HepG2 (cell line): ENCODE data around the gene SBNO1. TPM values are rescaled to one million over a fixed set of nuclear protein-coding genes. Genes with fewer than 3 reads are reported as not detected.

Experiments used
- ATAC-seq: fragments of 200-7000 bp; cut with Tn5 transposase; 3 replicates; pipeline ENCODE4 v1.9.1; 2020; ENCODE audit warnings: mild to moderate bottlenecking, moderate library complexity
- BruUV-seq: library from RNA; stranded (reverse); fragments of 400-500 nt; replicated peaks from 2 replicates; lab custom pipeline; 2021; lab: Mats Ljungman, UMichigan
- CTCF ChIA-PET: fragments of 300-600 bp; formaldehyde crosslinking; extraction: SDS; loops from one replicate; lab custom pipeline; 2021; ENCODE audit warnings: low total read pairs, inconsistent platforms, low intra/inter-chr PET ratio; lab: Yijun Ruan, JAX
- POLR2A ChIA-PET: fragments of 350-600 bp; sonication (Branson Sonifier 250); formaldehyde crosslinking; loops from one replicate; lab custom pipeline; 2020; ENCODE audit warnings: antibody characterized with exemption, inconsistent platforms; lab: Yijun Ruan, JAX
- DNase-seq: peaks from one replicate; pipeline ENCODE4 v3.0.0-alpha.2; 2015; ENCODE audit warnings: low spot score
- FAIRE-seq: peaks from 3 replicates; lab custom pipeline; 2011; peaks lifted over from hg19 to GRCh38; lab: Jason Lieb, UNC
- H2AFZ ChIP-seq: one replicate; pipeline ENCODE4 v1.6.1; 2011; ENCODE audit warnings: low read length, inconsistent platforms
- H3K27ac ChIP-seq: fragments of 300-600 bp; 3 replicates; pipeline ENCODE4 v1.8.0; 2011; ENCODE audit warnings: mixed run types, mild to moderate bottlenecking, mixed read lengths, low read length, inconsistent platforms; ENCODE audit not compliant: insufficient read depth; ENCODE audit errors: extremely low read length
- H3K27me3 ChIP-seq, 2 experiments: fragments of 200-600 bp in 1 of 2; 2 replicates in 1 of 2; 3 replicates in 1 of 2; pipeline versions ENCODE4 v1.6.0 to v1.8.0; 2011; ENCODE audit warnings: low read length in 2 of 2, mild to moderate bottlenecking in 2 of 2, moderate library complexity in 2 of 2, inconsistent platforms in 1 of 2; ENCODE audit not compliant: insufficient read depth in 2 of 2, control insufficient read depth in 1 of 2
- H3K36me3 ChIP-seq, 2 experiments: fragments of 200-600 bp in 1 of 2; replicated peaks in 1 of 2; 2 replicates in 1 of 2; 3 replicates in 1 of 2; pipeline versions ENCODE4 v1.5.1 to v1.8.0; 2011; ENCODE audit warnings: low read length in 2 of 2, inconsistent platforms in 1 of 2; ENCODE audit not compliant: insufficient read depth in 2 of 2, control insufficient read depth in 1 of 2
- H3K4me1 ChIP-seq: 2 replicates; pipeline ENCODE4 v1.5.1; 2012; ENCODE audit warnings: low read length, inconsistent platforms; ENCODE audit not compliant: insufficient read depth
- H3K4me2 ChIP-seq: 2 replicates; pipeline ENCODE4 v1.6.0; 2011; ENCODE audit warnings: low read depth, low read length, inconsistent platforms
- H3K4me3 ChIP-seq, 3 experiments: fragments of 200-600 bp in 1 of 3; sonication (generic), shearing (Covaris generic) in 1 of 3; replicated peaks in 1 of 3; 2 replicates each; pipeline ENCODE4 v1.5.1; 2011 to 2016; ENCODE audit warnings: low read length in 3 of 3, inconsistent platforms in 2 of 3, low read depth in 2 of 3, mild to moderate bottlenecking in 2 of 3, control low read depth in 1 of 3, mixed read lengths in 1 of 3; ENCODE audit not compliant: insufficient read depth in 1 of 3
- H3K79me2 ChIP-seq: one replicate; pipeline ENCODE4 v1.6.1; 2011; ENCODE audit warnings: low read length, inconsistent platforms; ENCODE audit not compliant: insufficient read depth
- H3K9ac ChIP-seq: 2 replicates; pipeline ENCODE4 v1.6.0; 2011; ENCODE audit warnings: mild to moderate bottlenecking, low read depth, low read length, inconsistent platforms; ENCODE audit not compliant: insufficient read depth
- H3K9me3 ChIP-seq: 2 replicates; pipeline ENCODE4 v1.5.1; 2012; ENCODE audit warnings: mild to moderate bottlenecking, low read length
- H4K20me1 ChIP-seq: 2 replicates; pipeline ENCODE4 v1.6.0; 2011; ENCODE audit warnings: inconsistent platforms, mild to moderate bottlenecking, low read length, moderate library complexity; ENCODE audit not compliant: insufficient read depth
- ATM ChIP-seq: fragments of 450-650 bp; IDR thresholded peaks from 2 replicates; pipeline ENCODE4 v1.7.1; 2017; ENCODE audit warnings: mild to moderate bottlenecking, borderline replicate concordance
- BRCA1 ChIP-seq: sonication (generic); formaldehyde crosslinking; IDR thresholded peaks from 2 replicates; pipeline ENCODE4 v1.4.0; 2020; ENCODE audit warnings: missing genetic modification reagents
- DNMT1 ChIP-seq: sonication (generic); formaldehyde crosslinking; IDR thresholded peaks from 2 replicates; pipeline ENCODE4 v1.5.1; 2020; ENCODE audit warnings: mild to moderate bottlenecking, missing genetic modification reagents
- GATA4 ChIP-seq: sonication (generic); IDR thresholded peaks from 2 replicates; pipeline ENCODE4 v1.6.1; 2016; ENCODE audit warnings: antibody characterized with exemption, low read depth, borderline replicate concordance
- IRX3 ChIP-seq: sonication (generic); formaldehyde crosslinking; IDR thresholded peaks from 2 replicates; pipeline ENCODE4 v1.8.1; 2023; ENCODE audit warnings: mild to moderate bottlenecking, low read depth, missing genetic modification reagents, borderline replicate concordance
- MAX ChIP-seq: IDR thresholded peaks from 2 replicates; pipeline ENCODE4 v1.6.1; 2012; ENCODE audit warnings: inconsistent platforms
- MBD4 ChIP-seq: IDR thresholded peaks from 2 replicates; pipeline ENCODE4 v1.6.1; 2012; ENCODE audit warnings: low read length, inconsistent platforms, borderline replicate concordance
- PAX8 ChIP-seq: sonication (generic); formaldehyde crosslinking; IDR thresholded peaks from 2 replicates; pipeline ENCODE4 v1.8.0; 2022; ENCODE audit warnings: mild to moderate bottlenecking, missing genetic modification reagents, borderline replicate concordance
- RARG ChIP-seq: sonication (generic); formaldehyde crosslinking; IDR thresholded peaks from 2 replicates; pipeline ENCODE4 v1.4.0; 2020; ENCODE audit warnings: low read depth, mild to moderate bottlenecking, missing genetic modification reagents
- SRSF9 ChIP-seq: fragments of 200-400 bp; formaldehyde crosslinking; IDR thresholded peaks from 2 replicates; pipeline ENCODE4 v1.6.1; 2018; ENCODE audit warnings: borderline replicate concordance, mild to moderate bottlenecking, low read depth, low read length; ENCODE audit not compliant: insufficient read depth, poor library complexity, severe bottlenecking
- ZNF576 ChIP-seq: sonication (generic); formaldehyde crosslinking; IDR thresholded peaks from 2 replicates; pipeline ENCODE4 v1.4.0; 2020; ENCODE audit warnings: mild to moderate bottlenecking, missing genetic modification reagents
- ZNF747 ChIP-seq: sonication (generic); formaldehyde crosslinking; IDR thresholded peaks from 2 replicates; pipeline ENCODE4 v1.8.1; 2023; ENCODE audit warnings: missing genetic modification reagents, mild to moderate bottlenecking, borderline replicate concordance
- WGBS: methylation state at CpG from one replicate; pipeline ENCODE4 v1.1.6; 2017; ENCODE audit warnings: low lambda C conversion rate; 5-methylcytosine and 5-hydroxymethylcytosine counted together
- in situ Hi-C: cut with HindIII; loops from 2 replicates; pipeline ENCODE4 v1.10.0; 2017; ENCODE audit warnings: low pct_unique_long_range_greater_than_20kb; ENCODE audit not compliant: extremely low pct_ligation_motif_present
- intact Hi-C: fragments of 100-400 bp; cut with micrococcal nuclease; formaldehyde crosslinking; loops from one replicate; pipeline ENCODE4 v1.10.0; 2022; ENCODE audit not compliant: unreplicated experiment
- polyA plus RNA-seq, 8 experiments: library from polyadenylated mRNA; depleted of rRNA in 3 of 8; stranded (reverse) in 7 of 8; unstranded in 1 of 8; fragments of >200 nt; fragmentation: Illumina TruSeq in 4 of 8; extraction: Trizol in 4 of 8; gene quantifications; 2 replicates each; pipeline versions ENCODE4 v1.2.1 to v1.2.3, GENCODE V29; 2011 to 2016; ENCODE audit warnings: low read depth in 4 of 8, missing spikeins in 1 of 8, mixed read lengths in 1 of 8; ENCODE audit not compliant: insufficient read depth in 1 of 8
- total RNA-seq, 5 experiments: library from RNA; depleted of rRNA; stranded (reverse); fragments of >200 nt; fragmentation: Illumina TruSeq; extraction: Trizol; gene quantifications; 2 replicates each; pipeline ENCODE4 v1.2.3, GENCODE V29; 2016; ENCODE audit warnings: low read depth in 1 of 5

SBNO1 gene
- total and polyA plus RNA-seq, 2 of the 13 experiments (the other 11 are each of a cell fraction or from before 2014, with no cell fraction given), result 10.9 to 40.2 TPM

- WGBS, result 85% methylated on average over 2 of the region's 2 CpGs
- CTCF ChIA-PET, result no interaction called here
- ATAC-seq, result no peak
- intact Hi-C loops (no loop called here), in situ Hi-C loops (no loop called here)
- TF ChIP-seq IRX3 (CRISPR knock-in tag) (no peak), BRCA1 (CRISPR knock-in tag) (no peak), ATM (no peak), ZNF747 (no peak), MAX (no peak), GATA4 (no peak), DNMT1 (CRISPR knock-in tag) (no peak), PAX8 (no peak), SRSF9 (no peak), RARG (CRISPR knock-in tag) (no peak), MBD4 (no peak), ZNF576 (CRISPR knock-in tag) (no peak)
- no peak overlapping the region for H3K4me3 ChIP-seq
- no peaks in the 10 kb centered on the region for H3K27me3 ChIP-seq
- H3K4me2 ChIP-seq, result no peak overlapping the region
- H3K9ac ChIP-seq, result no peak overlapping the region
- no peak for DNase-seq
- H3K4me1 ChIP-seq, result peaks cover 23% of the 10 kb centered on the region
- POLR2A ChIA-PET, result no interaction called here
- no peak overlapping the region for H2AFZ ChIP-seq
- no peak for FAIRE-seq
- no peaks in the 10 kb centered on the region for H3K79me2 ChIP-seq
- H3K9me3 ChIP-seq, result no peaks in the 10 kb centered on the region
- no TSS peak for BruUV-seq
- no peak overlapping the region for H3K27ac ChIP-seq
- H4K20me1 ChIP-seq, result no peaks in the 10 kb centered on the region
- H3K36me3 ChIP-seq, result no peaks in the 10 kb centered on the region
Observed at GRCh38 chr12:123280971-123281370, 83.7 kb downstream of the SBNO1 start.
